ENCODE measurements around the gene ZNF474. TPM values are rescaled to one million over a fixed set of nuclear protein-coding genes. Genes with fewer than 3 reads are reported as not detected.

The ZNF474 gene
- total RNA-seq, 1 experiment from 2014 or later = not detected

DNA sequence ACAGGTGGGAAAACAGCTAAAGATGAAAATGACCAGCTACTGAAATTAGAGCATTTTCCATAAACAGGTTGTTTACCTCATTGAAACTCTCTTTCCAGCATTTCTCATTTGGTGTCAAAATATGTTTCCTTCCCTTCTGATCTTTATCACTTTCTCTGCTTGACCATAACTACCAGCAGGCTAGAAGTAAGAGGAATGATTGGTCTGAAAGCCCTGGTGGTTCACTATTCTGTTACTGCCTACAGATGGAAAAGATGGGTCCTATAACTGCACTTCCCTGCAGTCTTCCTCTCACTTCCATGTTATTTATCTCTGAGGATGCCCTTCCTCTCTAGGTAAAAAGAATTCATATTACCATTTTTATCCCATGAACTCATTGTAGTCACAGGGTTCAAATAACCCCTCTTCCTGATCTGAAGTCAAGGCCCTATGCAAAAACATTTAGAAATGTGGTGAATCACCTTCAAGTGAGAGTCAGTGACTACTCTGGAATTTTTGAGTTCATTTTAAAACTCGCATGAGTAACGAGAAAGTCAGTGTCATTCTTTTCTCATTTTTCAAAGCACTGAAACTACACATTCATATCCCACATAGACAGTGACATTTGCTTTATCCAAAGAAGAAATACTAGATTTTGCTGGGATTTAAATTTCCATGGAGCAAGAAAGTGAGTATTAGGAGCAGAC is 51.7 kb downstream of the ZNF474 start:
- Mint-ChIP-seq H3K27ac (no peak overlapping the region; the same call in 1 of the 2 replicates), H3K4me1 (peaks cover 36% of the 10 kb centered on the region), H3K9me3 (peaks cover 14% of the 10 kb centered on the region), H3K4me3 (no peak overlapping the region), H3K36me3 (no peaks in the 10 kb centered on the region), H3K27me3 (ENCODE audit: low read depth) (no peaks in the 10 kb centered on the region)
- DNase-seq (ENCODE audit: low spot score) = no peak
- POLR2A ChIA-PET = no interaction called here
- CTCF ChIA-PET = interaction anchor here (2.2 kb wide), 1 partner anchor 25 kb away, joined by 8 read pairs; no protein-coding TSS in a partner anchor
- no peak for ATAC-seq
- TF ChIP-seq NFYB (CRISPR knock-in tag; conservative IDR thresholded peaks at IDR 0.05; ENCODE audit: low read depth) (no peak), JUN (CRISPR knock-in tag; IDR thresholded peaks at IDR 0.05) (no peak), TEAD4 (CRISPR knock-in tag; IDR thresholded peaks at IDR 0.05) (no peak), CREB1 (CRISPR knock-in tag; IDR thresholded peaks at IDR 0.05) (no peak), SOX15 (CRISPR knock-in tag; IDR thresholded peaks at IDR 0.05) (no peak), ZNF219 (CRISPR knock-in tag; IDR thresholded peaks at IDR 0.05; ENCODE audit: borderline replicate concordance) (no peak), NFATC4 (CRISPR knock-in tag; IDR thresholded peaks at IDR 0.05) (no peak), ETV6 (CRISPR knock-in tag; IDR thresholded peaks at IDR 0.05) (no peak), HMGA2 (CRISPR knock-in tag; IDR thresholded peaks at IDR 0.05) (no peak), CREM (CRISPR knock-in tag; IDR thresholded peaks at IDR 0.05) (no peak), ZNF423 (CRISPR knock-in tag; IDR thresholded peaks at IDR 0.05) (no peak)
- TF ChIP-seq, protein P1, sequence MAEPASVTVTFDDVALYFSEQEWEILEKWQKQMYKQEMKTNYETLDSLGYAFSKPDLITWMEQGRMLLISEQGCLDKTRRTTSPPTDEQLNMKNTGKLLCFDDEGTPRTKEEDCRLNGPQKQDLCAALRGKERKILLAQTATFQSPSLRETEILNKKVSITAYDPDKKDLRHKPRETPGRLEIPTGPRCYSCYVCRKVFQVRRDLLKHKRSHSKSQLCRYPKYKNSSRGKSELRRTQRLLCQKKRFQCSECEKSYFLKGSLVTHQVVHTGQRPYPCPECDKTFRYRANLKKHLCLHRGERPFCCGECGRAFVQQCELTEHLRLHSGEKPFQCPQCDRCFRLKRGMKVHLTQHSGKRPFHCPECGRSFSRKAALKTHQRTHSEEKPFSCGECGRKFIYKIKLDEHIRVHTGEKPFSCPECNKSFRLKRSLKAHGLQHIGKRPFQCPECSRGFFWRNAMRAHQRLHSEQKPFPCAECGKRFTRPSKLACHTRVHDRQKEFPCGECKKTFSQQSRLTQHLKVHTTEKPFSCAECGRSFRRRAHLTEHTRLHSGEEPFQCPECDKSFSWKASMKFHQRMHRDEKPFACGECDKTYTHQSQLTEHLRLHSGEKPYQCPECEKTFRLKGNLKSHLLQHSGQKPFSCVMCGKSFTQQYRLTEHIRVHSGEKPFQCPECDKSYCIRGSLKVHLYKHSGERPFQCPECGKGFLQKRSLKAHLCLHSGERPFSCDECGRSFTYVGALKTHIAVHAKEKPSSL (CRISPR knock-in tag; conservative IDR thresholded peaks at IDR 0.05) = no peak
- TF ChIP-seq, protein P2, sequence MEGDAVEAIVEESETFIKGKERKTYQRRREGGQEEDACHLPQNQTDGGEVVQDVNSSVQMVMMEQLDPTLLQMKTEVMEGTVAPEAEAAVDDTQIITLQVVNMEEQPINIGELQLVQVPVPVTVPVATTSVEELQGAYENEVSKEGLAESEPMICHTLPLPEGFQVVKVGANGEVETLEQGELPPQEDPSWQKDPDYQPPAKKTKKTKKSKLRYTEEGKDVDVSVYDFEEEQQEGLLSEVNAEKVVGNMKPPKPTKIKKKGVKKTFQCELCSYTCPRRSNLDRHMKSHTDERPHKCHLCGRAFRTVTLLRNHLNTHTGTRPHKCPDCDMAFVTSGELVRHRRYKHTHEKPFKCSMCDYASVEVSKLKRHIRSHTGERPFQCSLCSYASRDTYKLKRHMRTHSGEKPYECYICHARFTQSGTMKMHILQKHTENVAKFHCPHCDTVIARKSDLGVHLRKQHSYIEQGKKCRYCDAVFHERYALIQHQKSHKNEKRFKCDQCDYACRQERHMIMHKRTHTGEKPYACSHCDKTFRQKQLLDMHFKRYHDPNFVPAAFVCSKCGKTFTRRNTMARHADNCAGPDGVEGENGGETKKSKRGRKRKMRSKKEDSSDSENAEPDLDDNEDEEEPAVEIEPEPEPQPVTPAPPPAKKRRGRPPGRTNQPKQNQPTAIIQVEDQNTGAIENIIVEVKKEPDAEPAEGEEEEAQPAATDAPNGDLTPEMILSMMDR (IDR thresholded peaks at IDR 0.05) = no peak
- TF ChIP-seq, protein P3, sequence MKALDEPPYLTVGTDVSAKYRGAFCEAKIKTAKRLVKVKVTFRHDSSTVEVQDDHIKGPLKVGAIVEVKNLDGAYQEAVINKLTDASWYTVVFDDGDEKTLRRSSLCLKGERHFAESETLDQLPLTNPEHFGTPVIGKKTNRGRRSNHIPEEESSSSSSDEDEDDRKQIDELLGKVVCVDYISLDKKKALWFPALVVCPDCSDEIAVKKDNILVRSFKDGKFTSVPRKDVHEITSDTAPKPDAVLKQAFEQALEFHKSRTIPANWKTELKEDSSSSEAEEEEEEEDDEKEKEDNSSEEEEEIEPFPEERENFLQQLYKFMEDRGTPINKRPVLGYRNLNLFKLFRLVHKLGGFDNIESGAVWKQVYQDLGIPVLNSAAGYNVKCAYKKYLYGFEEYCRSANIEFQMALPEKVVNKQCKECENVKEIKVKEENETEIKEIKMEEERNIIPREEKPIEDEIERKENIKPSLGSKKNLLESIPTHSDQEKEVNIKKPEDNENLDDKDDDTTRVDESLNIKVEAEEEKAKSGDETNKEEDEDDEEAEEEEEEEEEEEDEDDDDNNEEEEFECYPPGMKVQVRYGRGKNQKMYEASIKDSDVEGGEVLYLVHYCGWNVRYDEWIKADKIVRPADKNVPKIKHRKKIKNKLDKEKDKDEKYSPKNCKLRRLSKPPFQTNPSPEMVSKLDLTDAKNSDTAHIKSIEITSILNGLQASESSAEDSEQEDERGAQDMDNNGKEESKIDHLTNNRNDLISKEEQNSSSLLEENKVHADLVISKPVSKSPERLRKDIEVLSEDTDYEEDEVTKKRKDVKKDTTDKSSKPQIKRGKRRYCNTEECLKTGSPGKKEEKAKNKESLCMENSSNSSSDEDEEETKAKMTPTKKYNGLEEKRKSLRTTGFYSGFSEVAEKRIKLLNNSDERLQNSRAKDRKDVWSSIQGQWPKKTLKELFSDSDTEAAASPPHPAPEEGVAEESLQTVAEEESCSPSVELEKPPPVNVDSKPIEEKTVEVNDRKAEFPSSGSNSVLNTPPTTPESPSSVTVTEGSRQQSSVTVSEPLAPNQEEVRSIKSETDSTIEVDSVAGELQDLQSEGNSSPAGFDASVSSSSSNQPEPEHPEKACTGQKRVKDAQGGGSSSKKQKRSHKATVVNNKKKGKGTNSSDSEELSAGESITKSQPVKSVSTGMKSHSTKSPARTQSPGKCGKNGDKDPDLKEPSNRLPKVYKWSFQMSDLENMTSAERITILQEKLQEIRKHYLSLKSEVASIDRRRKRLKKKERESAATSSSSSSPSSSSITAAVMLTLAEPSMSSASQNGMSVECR (CRISPR knock-in tag; IDR thresholded peaks at IDR 0.05; ENCODE audit: borderline replicate concordance) = no peak
- TF ChIP-seq, protein P4, sequence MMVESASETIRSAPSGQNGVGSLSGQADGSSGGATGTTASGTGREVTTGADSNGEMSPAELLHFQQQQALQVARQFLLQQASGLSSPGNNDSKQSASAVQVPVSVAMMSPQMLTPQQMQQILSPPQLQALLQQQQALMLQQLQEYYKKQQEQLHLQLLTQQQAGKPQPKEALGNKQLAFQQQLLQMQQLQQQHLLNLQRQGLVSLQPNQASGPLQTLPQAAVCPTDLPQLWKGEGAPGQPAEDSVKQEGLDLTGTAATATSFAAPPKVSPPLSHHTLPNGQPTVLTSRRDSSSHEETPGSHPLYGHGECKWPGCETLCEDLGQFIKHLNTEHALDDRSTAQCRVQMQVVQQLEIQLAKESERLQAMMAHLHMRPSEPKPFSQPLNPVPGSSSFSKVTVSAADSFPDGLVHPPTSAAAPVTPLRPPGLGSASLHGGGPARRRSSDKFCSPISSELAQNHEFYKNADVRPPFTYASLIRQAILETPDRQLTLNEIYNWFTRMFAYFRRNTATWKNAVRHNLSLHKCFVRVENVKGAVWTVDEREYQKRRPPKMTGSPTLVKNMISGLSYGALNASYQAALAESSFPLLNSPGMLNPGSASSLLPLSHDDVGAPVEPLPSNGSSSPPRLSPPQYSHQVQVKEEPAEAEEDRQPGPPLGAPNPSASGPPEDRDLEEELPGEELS (CRISPR knock-in tag; IDR thresholded peaks at IDR 0.05) = no peak
- TF ChIP-seq, protein P5, sequence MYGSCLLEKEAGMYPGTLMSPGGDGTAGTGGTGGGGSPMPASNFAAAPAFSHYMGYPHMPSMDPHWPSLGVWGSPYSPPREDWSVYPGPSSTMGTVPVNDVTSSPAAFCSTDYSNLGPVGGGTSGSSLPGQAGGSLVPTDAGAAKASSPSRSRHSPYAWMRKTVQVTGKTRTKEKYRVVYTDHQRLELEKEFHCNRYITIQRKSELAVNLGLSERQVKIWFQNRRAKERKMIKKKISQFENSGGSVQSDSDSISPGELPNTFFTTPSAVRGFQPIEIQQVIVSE (CRISPR knock-in tag; IDR thresholded peaks at IDR 0.05; ENCODE audit: borderline replicate concordance) = no peak

Data from WTC11 (cell line).